Fibroblast of lung (primary cell): ENCODE results near the gene PCID2.

ENCODE experiments used
- CTCF ChIP-seq, 2 donors: IDR thresholded peaks in 1 of 2; conservative IDR thresholded peaks in 1 of 2; 1 replicate in 1 of 2; 2 replicates in 1 of 2; pipeline ENCODE4 v1.5.1; 2011 to 2012; ENCODE audit warnings: low read length in 2 of 2, control low read depth in 1 of 2, inconsistent platforms in 1 of 2, low read depth in 1 of 2, mild to moderate bottlenecking in 1 of 2
- EZH2 ChIP-seq: IDR thresholded peaks from 2 replicates; pipeline ENCODE4 v1.5.1; 2012; ENCODE audit warnings: low read length, control low read depth, mild to moderate bottlenecking; ENCODE audit errors: missing control alignments

GRCh38 chr13:113151745-113152690 lies 56.5 kb downstream of the PCID2 start:
- TF ChIP-seq CTCF (conservative IDR thresholded peaks at IDR 0.05 in 1 of 2, IDR thresholded peaks at IDR 0.05 in 1 of 2; ENCODE audit: low read depth in 1 of 2, low read length in 2 of 2) (no peak), EZH2 (no peak)
